ENCODE results near the gene SPATA31E1.
A peak's percentile ranks its signal among the peaks of the same experiment; 100 is the strongest.
"Not testable (repeated sequence)": the region's sequence is repeated elsewhere in the genome, so short reads cannot be mapped to it uniquely, and the experiment has no call there.

Gene SPATA31E1

GRCh38 chr9:87886210-87886932, 3.7 kb downstream of the SPATA31E1 start:
- DNase-seq = no peak

- no peak for DNase-seq
These were observed 4.3 kb downstream of the SPATA31E1 start for GRCh38 chr9:87886933-87887505.

DNA sequence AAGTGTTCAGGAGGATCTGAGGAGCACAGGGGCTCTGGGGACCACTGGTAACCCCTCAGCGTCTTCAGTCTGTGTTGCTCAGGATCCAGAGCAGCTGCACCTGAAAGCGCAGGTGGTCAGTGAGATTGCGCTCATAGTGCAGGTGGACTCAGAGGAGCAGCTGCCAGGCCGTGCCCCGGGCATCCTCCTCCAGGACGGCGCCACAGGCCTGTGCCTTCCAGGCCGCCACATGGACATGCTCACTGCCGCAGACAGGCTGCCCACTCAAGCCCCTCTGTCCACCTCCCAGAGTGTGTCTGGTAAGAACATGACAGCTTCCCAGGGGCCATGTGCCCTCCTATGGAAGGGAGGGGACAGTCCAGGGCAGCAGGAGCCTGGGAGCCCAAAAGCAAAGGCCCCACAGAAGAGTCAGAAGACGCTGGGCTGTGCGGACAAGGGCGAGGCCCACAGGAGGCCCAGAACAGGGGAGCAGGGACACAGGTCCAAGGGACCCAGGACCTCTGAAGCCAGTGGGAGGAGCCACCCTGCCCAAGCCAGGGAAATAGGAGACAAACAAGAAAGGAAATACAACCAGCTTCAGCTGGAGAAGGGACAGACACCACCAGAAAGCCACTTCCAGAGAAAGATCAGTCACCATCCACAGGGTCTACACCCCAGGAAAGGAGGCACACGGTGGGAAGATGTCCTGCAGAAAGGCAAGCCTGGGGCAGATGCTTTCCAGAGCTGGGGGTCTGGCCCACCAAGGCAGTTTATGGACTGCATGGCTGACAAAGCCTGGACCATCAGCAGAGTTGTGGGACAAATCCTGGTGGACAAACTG, 5.2 kb downstream of the SPATA31E1 start:
- no peak for DNase-seq

GRCh38 chr9:87888501-87888900, 5.8 kb downstream of the SPATA31E1 start:
- no peak for DNase-seq

GRCh38 chr9:87889065-87889881, 6.6 kb downstream of the SPATA31E1 start:
- DNase-seq = no peak

DNA sequence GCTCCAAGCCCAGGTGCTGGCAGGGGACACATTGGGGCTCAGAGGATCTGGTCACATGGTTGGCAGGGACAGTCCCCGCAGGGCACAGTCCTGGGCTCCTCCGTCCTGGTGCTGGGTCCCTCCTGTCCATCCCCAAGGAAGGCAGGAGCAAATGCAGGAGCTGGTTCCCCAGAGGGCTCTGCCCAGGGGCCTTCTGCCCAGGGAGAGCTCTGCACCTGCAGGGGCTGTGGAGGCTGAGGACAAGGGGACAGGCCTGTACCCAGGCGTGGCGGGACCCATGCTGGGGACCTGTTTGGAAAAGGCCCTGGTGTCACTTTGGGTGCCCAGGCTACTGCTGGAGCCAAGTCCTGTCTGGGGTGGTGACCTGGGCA, 7.2 kb downstream of the SPATA31E1 start:
- DNase-seq = no peak

DNA sequence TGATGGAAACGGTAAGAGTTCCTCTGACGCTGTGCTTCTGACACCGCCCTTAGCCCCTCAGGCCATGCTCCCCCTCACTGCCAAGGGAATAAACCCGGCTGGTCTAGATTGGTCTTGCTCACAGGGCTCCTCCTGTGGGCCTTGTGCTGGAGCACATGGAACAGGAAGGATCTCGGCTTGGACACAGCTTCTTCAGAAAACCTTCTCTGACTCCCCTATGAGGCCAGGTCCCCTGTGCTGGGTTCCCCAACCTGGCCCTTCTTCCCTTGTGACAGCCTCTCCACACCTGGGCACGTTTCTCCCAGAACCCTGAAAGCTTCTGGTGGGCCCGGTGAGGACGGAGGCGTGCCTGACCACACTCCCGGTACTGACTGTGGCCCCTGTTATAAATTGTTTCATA, 8.2 kb downstream of the SPATA31E1 start:
- no peak for DNase-seq

DNA sequence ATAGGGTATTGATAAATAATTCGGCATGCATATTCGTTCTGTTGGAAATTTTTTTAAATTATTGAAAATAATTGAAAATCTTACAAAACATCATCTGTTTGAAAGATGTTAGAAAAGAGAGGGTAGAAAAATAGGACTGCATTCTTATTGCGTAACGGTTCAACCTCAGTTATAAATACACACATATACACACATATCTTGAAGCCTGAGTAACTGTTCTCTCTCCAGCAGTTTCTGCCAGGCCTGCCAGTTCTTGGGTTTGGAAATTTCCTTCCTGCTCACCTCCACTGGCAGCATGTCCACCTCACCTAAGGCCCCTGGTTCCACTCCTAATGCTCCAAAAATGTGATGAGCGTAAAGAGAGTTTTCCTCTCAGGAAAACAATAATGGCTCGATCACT, 9.1 kb downstream of the SPATA31E1 start:
- DNase-seq = no peak

DNA sequence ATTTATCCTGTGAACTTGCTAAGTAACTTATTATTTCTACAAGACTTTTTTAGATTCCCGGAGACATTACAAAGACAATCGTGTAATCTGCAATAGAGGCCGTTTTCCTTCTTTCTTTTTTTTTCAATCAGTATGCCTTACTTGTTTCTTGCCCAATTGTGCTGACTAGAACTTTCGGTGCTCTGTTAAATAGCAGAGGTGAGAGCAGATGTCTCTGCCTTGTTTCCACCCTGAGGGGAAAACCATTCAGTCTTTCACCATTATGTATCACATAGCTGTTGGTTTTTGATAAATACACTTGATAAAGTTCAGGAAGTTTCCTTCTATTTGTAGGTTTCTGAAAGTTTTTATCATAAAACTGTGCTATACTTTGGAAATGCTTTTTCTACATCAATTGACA, 10.3 kb downstream of the SPATA31E1 start:
- DNase-seq = no peak

- DNase-seq = no peak
These were observed 12.4 kb downstream of the SPATA31E1 start for GRCh38 chr9:87894998-87895625.

DNA sequence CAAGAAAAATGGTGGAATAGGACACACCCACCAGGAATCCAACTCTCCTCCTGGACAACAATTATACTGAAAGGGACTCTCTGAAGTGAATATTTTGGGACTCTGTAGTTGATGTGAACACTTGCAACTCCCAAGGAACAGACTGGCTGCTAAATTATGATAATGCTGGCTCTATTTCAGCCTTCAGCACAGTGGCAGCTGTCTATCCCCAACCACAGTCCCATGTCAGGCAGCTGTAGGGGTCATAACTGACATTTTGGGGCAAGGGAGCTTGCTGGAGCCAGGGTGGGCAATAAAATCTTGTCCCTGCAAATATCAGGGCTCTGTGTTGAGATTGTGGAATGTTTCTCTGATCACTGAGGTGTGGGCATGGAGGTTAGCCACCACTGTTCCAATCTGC, 14.2 kb downstream of the SPATA31E1 start:
- no peak for DNase-seq

DNA sequence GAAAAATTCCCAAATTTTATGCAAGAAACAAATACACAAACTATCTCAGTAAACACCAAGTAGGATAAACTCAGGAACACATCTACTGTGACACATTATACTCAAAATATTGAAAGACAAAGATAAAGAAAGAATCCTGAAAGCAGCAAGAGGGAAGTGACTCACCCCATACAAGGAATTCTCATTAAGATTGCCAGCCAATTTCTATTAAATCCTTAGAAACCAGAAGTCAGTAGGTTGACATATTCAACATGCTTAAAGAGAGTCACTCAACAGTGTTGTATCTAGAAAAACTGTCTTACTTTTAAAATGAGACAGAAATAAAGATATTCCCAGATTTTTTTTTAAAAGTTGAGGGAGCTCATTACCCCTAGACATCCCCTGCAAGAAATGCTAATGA, 15.5 kb downstream of the SPATA31E1 start:
- no peak for DNase-seq

DNA sequence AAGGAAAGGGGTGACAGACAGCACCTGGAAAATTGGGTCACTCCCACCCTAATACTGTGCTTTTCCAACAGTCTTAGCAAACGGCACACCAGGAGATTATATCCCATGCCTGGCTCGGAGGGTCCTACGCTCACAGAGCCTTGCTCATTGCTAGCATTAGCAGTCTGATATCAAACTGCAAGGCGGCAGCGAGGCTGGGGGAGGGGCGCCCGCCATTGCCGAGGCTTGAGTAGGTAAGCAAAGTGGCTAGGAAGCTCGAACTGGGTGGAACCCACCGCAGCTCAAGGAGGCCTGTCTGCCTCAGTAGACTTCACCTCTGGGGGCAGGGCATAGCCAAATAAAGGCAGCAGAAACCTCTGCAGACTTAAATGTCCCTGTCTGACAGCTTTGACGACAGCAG, 19.7 kb downstream of the SPATA31E1 start:
- DNase-seq = not testable (repeated sequence)

GRCh38 chr9:87909310-87910041, 26.8 kb downstream of the SPATA31E1 start:
- DNase-seq = no peak

DNA sequence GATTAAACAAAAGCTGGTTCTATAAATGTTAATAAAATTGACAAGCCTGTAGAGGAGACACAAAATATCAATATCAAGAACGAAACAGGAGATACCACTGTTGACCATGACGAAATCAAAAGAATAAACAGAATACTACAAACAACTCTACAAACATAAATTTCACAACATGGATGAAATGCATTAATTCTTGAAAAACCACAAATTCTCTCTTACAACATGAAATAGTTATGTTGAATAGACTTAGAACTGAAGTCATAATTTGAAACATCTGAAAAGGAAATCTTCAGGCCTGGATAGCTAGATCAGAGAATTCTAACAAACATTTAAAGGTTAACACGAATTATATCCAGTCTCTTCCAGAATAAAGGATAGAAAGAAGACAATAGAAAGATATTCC, 28.1 kb downstream of the SPATA31E1 start:
- DNase-seq = no peak

DNA sequence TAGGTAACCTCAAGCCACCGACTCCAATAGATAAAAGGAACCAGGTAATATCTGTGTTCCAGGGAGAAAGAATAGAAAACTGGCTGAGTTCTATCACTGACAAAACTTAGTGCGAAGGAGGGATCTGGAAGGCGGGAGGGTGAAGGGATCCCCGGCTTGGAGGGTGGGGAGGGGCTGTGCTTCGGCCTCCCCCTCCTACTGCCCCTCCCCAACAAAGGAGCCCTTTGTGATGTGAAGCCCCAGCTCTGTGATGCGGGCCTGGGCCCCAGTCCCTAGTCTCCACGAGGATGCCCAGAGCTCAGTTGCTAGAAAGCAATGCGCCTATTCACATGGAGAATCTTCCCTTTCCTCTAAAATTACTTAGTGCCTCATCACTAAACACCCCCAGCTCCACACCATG, 35.0 kb downstream of the SPATA31E1 start, which contains the start of gene SPATA31C1:
Gene SPATA31C1, plus strand, starts transcription at position 301 of the 400 bp plus-strand sequence.
- DNase-seq = not testable (repeated sequence)

- DNase-seq = not testable (repeated sequence)
These were observed 36.3 kb downstream of the SPATA31E1 start for GRCh38 chr9:87919013-87919412.

- DNase-seq = not testable (repeated sequence)
These were observed 38.9 kb downstream of the SPATA31E1 start for GRCh38 chr9:87921561-87921960.

DNA sequence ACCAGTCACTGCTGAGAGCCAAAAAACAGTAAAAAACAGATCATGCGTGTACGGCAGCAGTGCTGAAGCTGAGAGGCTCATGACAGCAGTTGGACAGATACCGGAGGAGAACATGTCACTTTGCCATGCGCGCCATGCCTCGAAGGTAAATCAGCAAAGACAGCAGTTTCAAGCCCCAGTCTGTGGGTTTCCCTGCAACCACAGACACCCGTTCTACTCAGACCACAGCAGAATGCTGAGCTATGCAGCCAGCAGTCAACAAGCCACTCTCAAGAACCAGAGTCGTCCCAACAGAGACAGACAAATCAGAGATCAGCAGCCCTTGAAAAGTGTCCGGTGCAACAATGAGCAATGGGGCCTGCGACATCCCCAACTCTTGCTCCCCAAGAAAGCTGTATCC, 40.3 kb downstream of the SPATA31E1 start:
- peak in 1 of 5 donors; percentile 40 for DNase-seq

DNA sequence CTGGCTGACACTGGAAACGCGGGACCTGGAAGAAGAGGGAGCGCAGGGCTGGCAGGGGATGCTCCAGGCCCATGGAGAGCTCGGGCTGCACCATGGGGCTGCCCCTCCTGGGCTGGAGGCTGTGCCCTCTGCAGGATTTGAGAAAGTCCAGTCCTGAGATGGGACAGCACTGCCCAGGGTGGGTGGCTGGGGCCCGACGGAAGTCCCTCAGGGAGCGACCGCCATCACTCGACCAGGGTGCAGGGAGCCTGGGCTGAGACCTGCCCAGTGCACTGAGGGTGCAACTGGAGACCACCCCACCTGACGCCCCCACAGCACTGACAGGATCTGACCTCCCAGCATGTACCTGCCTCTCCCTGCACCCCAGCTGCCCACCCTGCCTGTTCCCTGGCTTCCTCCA, 42.2 kb downstream of the SPATA31E1 start:
- not testable (repeated sequence) for DNase-seq

- DNase-seq = not testable (repeated sequence)
These were observed 46.5 kb downstream of the SPATA31E1 start for GRCh38 chr9:87929152-87929551.

- DNase-seq = not testable (repeated sequence)
These were observed 51.8 kb downstream of the SPATA31E1 start for GRCh38 chr9:87934444-87934843.
